Ureter (tissue), 1 donor: ENCODE results near the gene NTMT1. TPM values are rescaled to one million over a fixed set of nuclear protein-coding genes. Genes with fewer than 3 reads are reported as not detected.
"Not testable (repeated sequence)": the region's sequence is repeated elsewhere in the genome, so short reads cannot be mapped to it uniquely, and the experiment has no call there.

ENCODE experiments used
- DNase-seq: peaks from one replicate; pipeline ENCODE4 v3.0.0-alpha.2; 2020; ENCODE audit warnings: low spot score
- total RNA-seq: library from RNA; stranded (reverse); gene quantifications from one replicate; pipeline ENCODE4 v1.2.4, GENCODE V29; 2023
- donor health status: DM: yes; HTN: yes; CAD: no.

Gene NTMT1
- total RNA-seq, 1 donor from 2014 or later = 31.2 TPM

- no peak for DNase-seq
These were observed 28.6 kb downstream of the NTMT1 start for GRCh38 chr9:129654554-129655040.

- DNase-seq = no peak
These were observed 29.2 kb downstream of the NTMT1 start for GRCh38 chr9:129655154-129655553.

- no peak for DNase-seq
These were observed 29.7 kb downstream of the NTMT1 start for GRCh38 chr9:129655696-129656095.

- DNase-seq = no peak
These were observed 30.9 kb downstream of the NTMT1 start for GRCh38 chr9:129656795-129657390.

- no peak for DNase-seq
These were observed 35.1 kb downstream of the NTMT1 start for GRCh38 chr9:129661029-129661428.

GRCh38 chr9:129662239-129662638 lies 36.3 kb downstream of the NTMT1 start:
- DNase-seq = not testable (repeated sequence)

- no peak for DNase-seq
These were observed 38.9 kb downstream of the NTMT1 start for GRCh38 chr9:129664746-129665388.

- peak; percentile 59 for DNase-seq
These were observed 39.4 kb downstream of the NTMT1 start, which contains the start of gene PRRX2 for GRCh38 chr9:129665389-129665775. PRRX2 (plus strand) TSS chr9:129665647; CDS start chr9:129665868, 221 bp downstream.

GRCh38 chr9:129665814-129666520 lies 40.0 kb downstream of the NTMT1 start:
- no peak for DNase-seq

- no peak for DNase-seq
These were observed 40.6 kb downstream of the NTMT1 start for GRCh38 chr9:129666575-129666974.

- DNase-seq = no peak
These were observed 41.4 kb downstream of the NTMT1 start for GRCh38 chr9:129667378-129667777.

GRCh38 chr9:129667850-129668249 lies 41.9 kb downstream of the NTMT1 start:
- no peak for DNase-seq

GRCh38 chr9:129669141-129669718 lies 43.3 kb downstream of the NTMT1 start:
- DNase-seq = no peak

- DNase-seq = no peak
These were observed 44.0 kb downstream of the NTMT1 start for GRCh38 chr9:129669946-129670345.

GRCh38 chr9:129671065-129671464 lies 45.1 kb downstream of the NTMT1 start:
- no peak for DNase-seq

- no peak for DNase-seq
These were observed 45.6 kb downstream of the NTMT1 start for GRCh38 chr9:129671519-129671918.

GRCh38 chr9:129672702-129673101 lies 46.7 kb downstream of the NTMT1 start:
- DNase-seq = no peak

GRCh38 chr9:129673602-129674001 lies 47.6 kb downstream of the NTMT1 start:
- DNase-seq = no peak

GRCh38 chr9:129674229-129674628 lies 48.3 kb downstream of the NTMT1 start:
- no peak for DNase-seq

- DNase-seq = no peak
These were observed 49.7 kb downstream of the NTMT1 start for GRCh38 chr9:129675620-129676019.

- DNase-seq = no peak
These were observed 50.3 kb downstream of the NTMT1 start for GRCh38 chr9:129676287-129676686.

GRCh38 chr9:129676975-129677374 lies 51.0 kb downstream of the NTMT1 start:
- DNase-seq = no peak
